ENCODE data around the gene EFCAB14.

DNA sequence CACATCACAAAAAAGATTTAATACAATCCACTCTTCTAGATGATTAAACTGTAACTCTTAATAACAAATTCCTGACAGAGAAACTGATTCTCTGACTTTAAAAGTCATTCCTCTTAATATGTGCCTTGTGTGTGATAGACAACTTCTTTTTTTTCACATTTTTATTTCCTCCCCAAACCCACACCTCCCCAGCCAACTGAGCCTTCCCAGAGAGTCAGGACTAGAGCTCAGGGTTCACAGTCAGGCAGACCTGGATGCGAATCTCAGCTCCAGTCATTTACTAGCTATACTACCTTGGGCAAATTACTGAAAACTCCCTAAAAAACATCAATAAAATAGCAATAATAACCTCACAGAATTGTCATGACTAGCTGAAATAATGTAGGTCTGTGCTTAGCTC is 64.9 kb downstream of the EFCAB14 start:
- TF ChIP-seq, protein P1, sequence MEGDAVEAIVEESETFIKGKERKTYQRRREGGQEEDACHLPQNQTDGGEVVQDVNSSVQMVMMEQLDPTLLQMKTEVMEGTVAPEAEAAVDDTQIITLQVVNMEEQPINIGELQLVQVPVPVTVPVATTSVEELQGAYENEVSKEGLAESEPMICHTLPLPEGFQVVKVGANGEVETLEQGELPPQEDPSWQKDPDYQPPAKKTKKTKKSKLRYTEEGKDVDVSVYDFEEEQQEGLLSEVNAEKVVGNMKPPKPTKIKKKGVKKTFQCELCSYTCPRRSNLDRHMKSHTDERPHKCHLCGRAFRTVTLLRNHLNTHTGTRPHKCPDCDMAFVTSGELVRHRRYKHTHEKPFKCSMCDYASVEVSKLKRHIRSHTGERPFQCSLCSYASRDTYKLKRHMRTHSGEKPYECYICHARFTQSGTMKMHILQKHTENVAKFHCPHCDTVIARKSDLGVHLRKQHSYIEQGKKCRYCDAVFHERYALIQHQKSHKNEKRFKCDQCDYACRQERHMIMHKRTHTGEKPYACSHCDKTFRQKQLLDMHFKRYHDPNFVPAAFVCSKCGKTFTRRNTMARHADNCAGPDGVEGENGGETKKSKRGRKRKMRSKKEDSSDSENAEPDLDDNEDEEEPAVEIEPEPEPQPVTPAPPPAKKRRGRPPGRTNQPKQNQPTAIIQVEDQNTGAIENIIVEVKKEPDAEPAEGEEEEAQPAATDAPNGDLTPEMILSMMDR (IDR thresholded peaks at IDR 0.05; ENCODE audit: poor library complexity, severe bottlenecking): no peak
- TF ChIP-seq, protein P2, sequence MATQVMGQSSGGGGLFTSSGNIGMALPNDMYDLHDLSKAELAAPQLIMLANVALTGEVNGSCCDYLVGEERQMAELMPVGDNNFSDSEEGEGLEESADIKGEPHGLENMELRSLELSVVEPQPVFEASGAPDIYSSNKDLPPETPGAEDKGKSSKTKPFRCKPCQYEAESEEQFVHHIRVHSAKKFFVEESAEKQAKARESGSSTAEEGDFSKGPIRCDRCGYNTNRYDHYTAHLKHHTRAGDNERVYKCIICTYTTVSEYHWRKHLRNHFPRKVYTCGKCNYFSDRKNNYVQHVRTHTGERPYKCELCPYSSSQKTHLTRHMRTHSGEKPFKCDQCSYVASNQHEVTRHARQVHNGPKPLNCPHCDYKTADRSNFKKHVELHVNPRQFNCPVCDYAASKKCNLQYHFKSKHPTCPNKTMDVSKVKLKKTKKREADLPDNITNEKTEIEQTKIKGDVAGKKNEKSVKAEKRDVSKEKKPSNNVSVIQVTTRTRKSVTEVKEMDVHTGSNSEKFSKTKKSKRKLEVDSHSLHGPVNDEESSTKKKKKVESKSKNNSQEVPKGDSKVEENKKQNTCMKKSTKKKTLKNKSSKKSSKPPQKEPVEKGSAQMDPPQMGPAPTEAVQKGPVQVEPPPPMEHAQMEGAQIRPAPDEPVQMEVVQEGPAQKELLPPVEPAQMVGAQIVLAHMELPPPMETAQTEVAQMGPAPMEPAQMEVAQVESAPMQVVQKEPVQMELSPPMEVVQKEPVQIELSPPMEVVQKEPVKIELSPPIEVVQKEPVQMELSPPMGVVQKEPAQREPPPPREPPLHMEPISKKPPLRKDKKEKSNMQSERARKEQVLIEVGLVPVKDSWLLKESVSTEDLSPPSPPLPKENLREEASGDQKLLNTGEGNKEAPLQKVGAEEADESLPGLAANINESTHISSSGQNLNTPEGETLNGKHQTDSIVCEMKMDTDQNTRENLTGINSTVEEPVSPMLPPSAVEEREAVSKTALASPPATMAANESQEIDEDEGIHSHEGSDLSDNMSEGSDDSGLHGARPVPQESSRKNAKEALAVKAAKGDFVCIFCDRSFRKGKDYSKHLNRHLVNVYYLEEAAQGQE (IDR thresholded peaks at IDR 0.05; ENCODE audit: borderline replicate concordance): no peak
- TF ChIP-seq EZH2 (IDR thresholded peaks at IDR 0.05; ENCODE audit: borderline replicate concordance, insufficient read depth, low read length, poor library complexity, severe bottlenecking): no peak
- TF ChIP-seq POLR2AphosphoS5 (IDR thresholded peaks at IDR 0.05): no peak
- TF ChIP-seq TAF1 (IDR thresholded peaks at IDR 0.05; ENCODE audit: low read depth): no peak
- TF ChIP-seq EP300 (conservative IDR thresholded peaks at IDR 0.05; ENCODE audit: poor library complexity, severe bottlenecking): no peak

Data from neural cell (in vitro differentiated cells).